Nephron (organoid): ENCODE results near the gene GTF3C5.
"Not testable (repeated sequence)": the region's sequence is repeated elsewhere in the genome, so short reads cannot be mapped to it uniquely, and the experiment has no call there.

Experiments used
- H3K27ac Mint-ChIP-seq, 3 experiments: 2 replicates each; pipeline ENCODE4 v1.8.0; 2020; ENCODE audit warnings: mixed read lengths in 3 of 3, mild to moderate bottlenecking in 2 of 3, moderate library complexity in 1 of 3
- H3K27me3 Mint-ChIP-seq: 2 replicates; pipeline ENCODE4 v1.8.0; 2021; ENCODE audit warnings: low read depth, mild to moderate bottlenecking, moderate library complexity, mixed read lengths
- H3K36me3 Mint-ChIP-seq: 2 replicates; pipeline ENCODE4 v1.8.0; 2020; ENCODE audit warnings: low read depth, mixed read lengths
- H3K4me1 Mint-ChIP-seq: 2 replicates; pipeline ENCODE4 v1.8.0; 2020; ENCODE audit warnings: mixed read lengths
- H3K4me3 Mint-ChIP-seq, 3 experiments: 2 replicates each; pipeline ENCODE4 v1.8.0; 2020; ENCODE audit warnings: mild to moderate bottlenecking in 3 of 3, mixed read lengths in 3 of 3, moderate library complexity in 2 of 3
- H3K9me3 Mint-ChIP-seq: 2 replicates; pipeline ENCODE4 v1.8.0; 2020; ENCODE audit warnings: mixed read lengths
- CTCF ChIP-seq, 3 experiments: fragments of 200-600 bp; sonication (generic); IDR thresholded peaks; one replicate each; pipeline ENCODE4 v1.5.0; 2021; ENCODE audit warnings: antibody characterized with exemption in 3 of 3; ENCODE audit not compliant: unreplicated experiment in 3 of 3

The GTF3C5 gene

GRCh38 chr9:133062569-133062968, 31.8 kb downstream of the GTF3C5 start:
- H3K36me3 Mint-ChIP-seq, result peaks cover 16% of the 10 kb centered on the region
- not testable (repeated sequence) for H3K4me1 Mint-ChIP-seq, H3K9me3 Mint-ChIP-seq, H3K27ac Mint-ChIP-seq, H3K27me3 Mint-ChIP-seq, H3K4me3 Mint-ChIP-seq

- Mint-ChIP-seq H3K27me3 (no peaks in the 10 kb centered on the region), H3K36me3 (peaks cover 11% of the 10 kb centered on the region), H3K9me3 (no peaks in the 10 kb centered on the region), H3K27ac (no peak overlapping the region), H3K4me3 (no peak overlapping the region), H3K4me1 (peaks cover 5% of the 10 kb centered on the region)
- TF ChIP-seq CTCF (IDR thresholded peaks at IDR 0.05; ENCODE audit: unreplicated experiment in 3 of 3), result no peak
These were observed 32.3 kb downstream of the GTF3C5 start for GRCh38 chr9:133063159-133063499.

- H3K9me3 Mint-ChIP-seq, result no peaks in the 10 kb centered on the region
- H3K36me3 Mint-ChIP-seq, result peaks cover 5% of the 10 kb centered on the region
- peaks cover 5% of the 10 kb centered on the region for H3K4me1 Mint-ChIP-seq
- no peaks in the 10 kb centered on the region for H3K27me3 Mint-ChIP-seq
- no peak overlapping the region for H3K27ac Mint-ChIP-seq
- TF ChIP-seq CTCF (IDR thresholded peaks at IDR 0.05; ENCODE audit: unreplicated experiment in 3 of 3), result no peak
- no peak overlapping the region for H3K4me3 Mint-ChIP-seq
These were observed 32.9 kb downstream of the GTF3C5 start for GRCh38 chr9:133063500-133064231.

- H3K4me1 Mint-ChIP-seq, result peaks cover 3% of the 10 kb centered on the region
- no peaks in the 10 kb centered on the region for H3K9me3 Mint-ChIP-seq
- no peaks in the 10 kb centered on the region for H3K27me3 Mint-ChIP-seq
- H3K36me3 Mint-ChIP-seq, result peaks cover 2% of the 10 kb centered on the region
- H3K4me3 Mint-ChIP-seq, result no peak overlapping the region
- no peak overlapping the region for H3K27ac Mint-ChIP-seq
- TF ChIP-seq CTCF (IDR thresholded peaks at IDR 0.05; ENCODE audit: unreplicated experiment in 3 of 3), result no peak
These were observed 33.7 kb downstream of the GTF3C5 start for GRCh38 chr9:133064241-133065069.

GRCh38 chr9:133065070-133065388, 34.2 kb downstream of the GTF3C5 start:
- H3K36me3 Mint-ChIP-seq, result peaks cover 3% of the 10 kb centered on the region
- H3K4me3 Mint-ChIP-seq, result no peak overlapping the region
- no peak overlapping the region for H3K27ac Mint-ChIP-seq
- TF ChIP-seq CTCF (IDR thresholded peaks at IDR 0.05; ENCODE audit: unreplicated experiment in 3 of 3), result no peak
- no peaks in the 10 kb centered on the region for H3K9me3 Mint-ChIP-seq
- H3K27me3 Mint-ChIP-seq, result no peaks in the 10 kb centered on the region
- H3K4me1 Mint-ChIP-seq, result no peaks in the 10 kb centered on the region

- Mint-ChIP-seq H3K36me3 (peaks cover 8% of the 10 kb centered on the region), H3K4me3 (no peak overlapping the region), H3K27ac (no peak overlapping the region), H3K4me1 (no peaks in the 10 kb centered on the region), H3K9me3 (no peaks in the 10 kb centered on the region), H3K27me3 (no peaks in the 10 kb centered on the region)
- TF ChIP-seq CTCF (IDR thresholded peaks at IDR 0.05; ENCODE audit: unreplicated experiment in 3 of 3), result no peak
These were observed 35.6 kb downstream of the GTF3C5 start for GRCh38 chr9:133066181-133066983.
